ENCODE measurements around the gene AGAP3.

- TF ChIP-seq CTCF (optimal IDR thresholded peaks at IDR 0.05 in 1 of 3, IDR thresholded peaks at IDR 0.05 in 1 of 3, conservative IDR thresholded peaks at IDR 0.05 in 1 of 3; ENCODE audit: extremely low read depth in 1 of 3, insufficient read depth in 2 of 3, low read length in 3 of 3) (no peak), EZH2 (IDR thresholded peaks at IDR 0.05; ENCODE audit: low read length) (no peak)
Measured at GRCh38 chr7:151085691-151086620, at the start of gene AGAP3.
